GM18499 (cell line): ENCODE results near the gene B3GNT7.
"Not testable (repeated sequence)": the region's sequence is repeated elsewhere in the genome, so short reads cannot be mapped to it uniquely, and the experiment has no call there.

Experiments used
- ATAC-seq: cut with Tn5 transposase; IDR thresholded peaks from one replicate; pipeline ENCODE4 v1.9.1; 2021; ENCODE audit warnings: moderate number of reproducible peaks; ENCODE audit not compliant: insufficient read depth, unreplicated experiment

The B3GNT7 gene

GRCh38 chr2:231364961-231365810 is 30.3 kb upstream of the B3GNT7 start:
- ATAC-seq = no peak

- ATAC-seq = no peak
Measured at GRCh38 chr2:231367178-231367577, 28.3 kb upstream of the B3GNT7 start.

- no peak for ATAC-seq
Measured at GRCh38 chr2:231369580-231370428, 25.7 kb upstream of the B3GNT7 start.

- ATAC-seq = no peak
Measured at GRCh38 chr2:231370429-231370748, 25.1 kb upstream of the B3GNT7 start.

- no peak for ATAC-seq
Measured at GRCh38 chr2:231370749-231371429, 24.6 kb upstream of the B3GNT7 start.

- no peak for ATAC-seq
Measured at GRCh38 chr2:231371430-231372054, 24.0 kb upstream of the B3GNT7 start.

- no peak for ATAC-seq
Measured at GRCh38 chr2:231372326-231372725, 23.2 kb upstream of the B3GNT7 start.

GRCh38 chr2:231373184-231373583 is 22.3 kb upstream of the B3GNT7 start:
- no peak for ATAC-seq

- no peak for ATAC-seq
Measured at GRCh38 chr2:231373786-231374349, 21.6 kb upstream of the B3GNT7 start.

GRCh38 chr2:231374771-231375170 is 20.7 kb upstream of the B3GNT7 start:
- no peak for ATAC-seq

- ATAC-seq = not testable (repeated sequence)
Measured at GRCh38 chr2:231375994-231376615, 19.4 kb upstream of the B3GNT7 start.

GRCh38 chr2:231376857-231377256 is 18.7 kb upstream of the B3GNT7 start:
- no peak for ATAC-seq

- ATAC-seq = no peak
Measured at GRCh38 chr2:231378026-231378722, 17.3 kb upstream of the B3GNT7 start.

GRCh38 chr2:231379266-231380215 is 16.0 kb upstream of the B3GNT7 start:
- ATAC-seq = no peak

GRCh38 chr2:231380307-231380706 is 15.2 kb upstream of the B3GNT7 start:
- ATAC-seq = no peak

- no peak for ATAC-seq
Measured at GRCh38 chr2:231380991-231381847, 14.3 kb upstream of the B3GNT7 start.

GRCh38 chr2:231382116-231382515 is 13.4 kb upstream of the B3GNT7 start:
- ATAC-seq = no peak
